ENCODE measurements around the gene CLPTM1L. TPM values are rescaled to one million over a fixed set of nuclear protein-coding genes. Genes with fewer than 3 reads are reported as not detected.
"Not testable (repeated sequence)": the region's sequence is repeated elsewhere in the genome, so short reads cannot be mapped to it uniquely, and the experiment has no call there.

The CLPTM1L gene
- total and polyA plus RNA-seq, 4 donors = 98.3 to 123 (median 104) TPM

DNA sequence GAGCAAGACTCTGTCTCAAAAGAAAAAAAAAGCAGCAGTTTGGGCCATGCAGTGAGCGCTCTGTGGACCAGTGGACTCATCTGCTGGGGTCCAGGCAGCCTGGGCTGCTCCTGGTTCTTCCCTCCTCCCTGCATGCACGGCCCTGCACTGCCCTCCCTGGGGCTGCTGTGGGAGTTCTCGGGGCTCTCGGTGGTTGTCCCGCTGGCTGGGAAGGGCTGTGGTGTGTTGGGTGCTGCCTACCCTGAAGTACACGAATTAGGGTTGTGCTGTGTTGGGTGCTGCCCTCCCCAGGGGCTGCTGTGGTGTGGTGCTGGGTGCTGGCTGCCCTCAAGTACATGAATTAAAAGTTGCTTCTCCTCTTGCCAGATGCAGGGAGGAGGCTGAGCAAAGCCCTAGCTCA is 18.3 kb upstream of the CLPTM1L start:
- no peak for DNase-seq (ENCODE audit: low read depth in 4 of 6, low spot score in 6 of 6)
- Histone ChIP-seq H3K27ac (ENCODE audit: low read depth, low read length) (no peak overlapping the region), H3K4me3 (ENCODE audit: low read depth, low read length) (no peak overlapping the region), H3K27me3 (ENCODE audit: control insufficient read depth, insufficient read depth, low read length) (peaks cover 19% of the 10 kb centered on the region), H3K9me3 (ENCODE audit: control insufficient read depth, insufficient read depth, low read length) (no peaks in the 10 kb centered on the region), H3K4me1 (ENCODE audit: control insufficient read depth, insufficient read depth, low read length) (peaks cover 1% of the 10 kb centered on the region), H3K36me3 (ENCODE audit: control insufficient read depth, insufficient read depth, low read length) (no peaks in the 10 kb centered on the region)
- WGBS (ENCODE audit: insufficient coverage) = 56% methylated on average over 5 of the region's 6 CpGs

- no peaks in the 10 kb centered on the region for H3K36me3 ChIP-seq (ENCODE audit: control insufficient read depth, insufficient read depth, low read length)
- H3K9me3 ChIP-seq (ENCODE audit: control insufficient read depth, insufficient read depth, low read length) = no peaks in the 10 kb centered on the region
- no peak overlapping the region for H3K4me3 ChIP-seq (ENCODE audit: low read depth, low read length)
- H3K27ac ChIP-seq (ENCODE audit: low read depth, low read length) = no peak overlapping the region
- DNase-seq (ENCODE audit: low read depth in 4 of 6, low spot score in 6 of 6) = no peak
- 90% methylated on average over 18 of the region's 29 CpGs for WGBS (ENCODE audit: insufficient coverage)
- peaks cover 4% of the 10 kb centered on the region for H3K4me1 ChIP-seq (ENCODE audit: control insufficient read depth, insufficient read depth, low read length)
- peaks cover 16% of the 10 kb centered on the region for H3K27me3 ChIP-seq (ENCODE audit: control insufficient read depth, insufficient read depth, low read length)
These were observed 17.5 kb upstream of the CLPTM1L start for GRCh38 chr5:1362242-1363015.

- DNase-seq (ENCODE audit: low read depth in 4 of 6, low spot score in 6 of 6) = no peak
- H3K27me3 ChIP-seq (ENCODE audit: control insufficient read depth, insufficient read depth, low read length) = peaks cover 12% of the 10 kb centered on the region
- peaks cover 9% of the 10 kb centered on the region for H3K4me1 ChIP-seq (ENCODE audit: control insufficient read depth, insufficient read depth, low read length)
- no peak overlapping the region for H3K4me3 ChIP-seq (ENCODE audit: low read depth, low read length)
- no peaks in the 10 kb centered on the region for H3K36me3 ChIP-seq (ENCODE audit: control insufficient read depth, insufficient read depth, low read length)
- whole genome bisulfite sequencing (ENCODE audit: insufficient coverage) = 87% methylated on average over 3 of the region's 4 CpGs
- no peaks in the 10 kb centered on the region for H3K9me3 ChIP-seq (ENCODE audit: control insufficient read depth, insufficient read depth, low read length)
- no peak overlapping the region for H3K27ac ChIP-seq (ENCODE audit: low read depth, low read length)
These were observed 16.0 kb upstream of the CLPTM1L start for GRCh38 chr5:1360861-1361260.

DNA sequence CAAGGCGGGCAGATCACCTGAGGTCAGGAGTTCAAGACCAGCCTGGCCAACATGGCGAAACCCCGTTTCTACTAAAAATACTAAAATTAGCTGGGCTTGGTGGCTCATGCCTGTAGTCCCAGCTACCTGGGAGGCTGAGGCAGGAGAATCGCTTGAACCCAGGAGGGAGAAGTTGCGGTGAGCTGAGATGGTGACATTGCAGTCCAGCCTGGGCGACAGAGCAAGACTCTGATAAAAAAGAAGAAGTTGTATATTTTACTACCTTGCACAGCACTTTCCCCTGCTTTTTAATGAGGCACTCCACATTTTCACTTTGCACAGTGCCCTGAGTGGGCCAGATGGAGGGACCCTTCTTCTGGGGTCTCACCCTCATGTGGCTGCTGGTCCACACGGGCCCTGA is 15.5 kb upstream of the CLPTM1L start:
- WGBS (ENCODE audit: insufficient coverage) = 31% methylated on average over 2 of the region's 7 CpGs
- Histone ChIP-seq H3K27me3 (ENCODE audit: control insufficient read depth, insufficient read depth, low read length) (peaks cover 12% of the 10 kb centered on the region), H3K4me1 (ENCODE audit: control insufficient read depth, insufficient read depth, low read length) (peaks cover 14% of the 10 kb centered on the region)
- not testable (repeated sequence) for H3K36me3 ChIP-seq (ENCODE audit: control insufficient read depth, insufficient read depth, low read length); H3K4me3 ChIP-seq (ENCODE audit: low read depth, low read length); H3K27ac ChIP-seq (ENCODE audit: low read depth, low read length); H3K9me3 ChIP-seq (ENCODE audit: control insufficient read depth, insufficient read depth, low read length); DNase-seq (ENCODE audit: low read depth in 4 of 6, low spot score in 6 of 6)

DNA sequence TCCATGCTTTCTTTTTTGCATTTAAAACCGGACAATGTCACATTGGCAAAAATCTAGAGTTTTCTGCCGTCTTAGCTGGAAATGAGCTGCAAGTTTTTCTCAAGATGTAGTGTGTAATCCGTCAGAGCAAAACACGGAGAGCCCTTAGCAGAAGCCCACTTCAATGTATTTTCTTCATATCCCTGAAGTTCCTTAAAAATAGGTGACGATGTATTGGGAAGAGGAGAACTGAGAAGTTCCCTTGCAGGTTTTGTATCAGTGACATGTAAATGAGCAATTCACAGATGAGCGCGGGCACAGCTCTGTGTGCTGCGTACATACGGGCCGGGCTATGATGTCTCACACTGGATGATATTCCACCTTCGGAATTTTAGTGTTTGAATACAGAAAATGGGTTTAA is 14.8 kb upstream of the CLPTM1L start:
- no peak overlapping the region for H3K4me3 ChIP-seq (ENCODE audit: low read depth, low read length)
- WGBS (ENCODE audit: insufficient coverage) = 89% methylated on average over 4 of the region's 11 CpGs
- no peak overlapping the region for H3K27ac ChIP-seq (ENCODE audit: low read depth, low read length)
- no peaks in the 10 kb centered on the region for H3K36me3 ChIP-seq (ENCODE audit: control insufficient read depth, insufficient read depth, low read length)
- peaks cover 14% of the 10 kb centered on the region for H3K4me1 ChIP-seq (ENCODE audit: control insufficient read depth, insufficient read depth, low read length)
- H3K9me3 ChIP-seq (ENCODE audit: control insufficient read depth, insufficient read depth, low read length) = no peaks in the 10 kb centered on the region
- peaks cover 12% of the 10 kb centered on the region for H3K27me3 ChIP-seq (ENCODE audit: control insufficient read depth, insufficient read depth, low read length)
- no peak for DNase-seq (ENCODE audit: low read depth in 4 of 6, low spot score in 6 of 6)

DNA sequence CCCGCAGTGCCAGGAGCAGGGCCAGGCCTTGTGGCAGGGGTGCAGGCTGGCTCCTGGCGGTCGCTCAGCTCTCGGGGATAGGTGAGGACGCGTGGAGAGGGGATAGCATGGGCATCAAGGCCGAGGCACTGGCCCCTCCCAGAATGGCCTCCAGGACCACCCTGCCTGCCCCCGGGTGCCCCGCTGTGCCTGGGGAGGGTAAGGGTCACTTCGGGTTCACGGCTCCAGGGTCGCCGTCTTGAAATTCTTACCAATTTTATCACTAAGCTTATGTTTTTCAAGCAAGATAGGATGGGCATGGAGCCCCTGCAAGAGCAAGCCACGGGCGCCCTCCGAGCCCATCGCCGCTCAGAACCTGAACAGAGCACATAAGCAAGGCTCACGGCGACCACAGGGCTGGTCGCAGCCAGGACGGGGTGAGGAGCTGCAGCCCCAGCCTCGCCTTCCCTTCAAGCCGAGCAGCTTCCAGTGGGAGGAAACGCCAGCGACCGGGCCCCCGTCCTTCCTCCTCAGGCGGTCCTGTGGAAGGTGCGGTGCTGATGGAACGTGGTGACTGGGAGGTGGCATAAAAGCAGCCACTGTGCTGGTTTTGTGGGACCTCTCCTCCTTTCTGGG is 14.2 kb upstream of the CLPTM1L start:
- Histone ChIP-seq H3K27ac (ENCODE audit: low read depth, low read length) (no peak overlapping the region), H3K9me3 (ENCODE audit: control insufficient read depth, insufficient read depth, low read length) (no peaks in the 10 kb centered on the region), H3K36me3 (ENCODE audit: control insufficient read depth, insufficient read depth, low read length) (no peaks in the 10 kb centered on the region), H3K4me3 (ENCODE audit: low read depth, low read length) (no peak overlapping the region), H3K27me3 (ENCODE audit: control insufficient read depth, insufficient read depth, low read length) (peaks cover 11% of the 10 kb centered on the region), H3K4me1 (ENCODE audit: control insufficient read depth, insufficient read depth, low read length) (peaks cover 14% of the 10 kb centered on the region)
- DNase-seq (ENCODE audit: low read depth in 4 of 6, low spot score in 6 of 6) = no peak
- WGBS (ENCODE audit: insufficient coverage) = 83% methylated on average over 28 of the region's 31 CpGs

DNA sequence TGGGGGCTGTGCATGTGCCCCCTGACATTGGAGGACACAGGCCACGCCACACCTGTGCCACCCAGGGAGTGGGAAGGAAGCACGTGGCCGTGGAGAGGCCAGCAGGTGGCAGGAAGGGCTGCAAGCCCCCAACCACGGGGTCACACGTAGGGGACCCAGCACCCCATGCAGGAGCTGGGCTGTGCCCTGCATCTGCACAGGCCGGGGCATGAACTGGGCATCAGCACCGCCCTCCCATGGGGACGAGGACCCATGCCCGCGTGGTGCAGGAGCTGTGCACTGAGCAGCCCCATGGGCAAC is 13.8 kb upstream of the CLPTM1L start:
- DNase-seq (ENCODE audit: low read depth in 4 of 6, low spot score in 6 of 6) = no peak
- 76% methylated on average over 10 of the region's 10 CpGs for WGBS (ENCODE audit: insufficient coverage)
- Histone ChIP-seq H3K4me1 (ENCODE audit: control insufficient read depth, insufficient read depth, low read length) (peaks cover 14% of the 10 kb centered on the region), H3K27ac (ENCODE audit: low read depth, low read length) (no peak overlapping the region), H3K9me3 (ENCODE audit: control insufficient read depth, insufficient read depth, low read length) (no peaks in the 10 kb centered on the region), H3K36me3 (ENCODE audit: control insufficient read depth, insufficient read depth, low read length) (no peaks in the 10 kb centered on the region), H3K4me3 (ENCODE audit: low read depth, low read length) (no peak overlapping the region), H3K27me3 (ENCODE audit: control insufficient read depth, insufficient read depth, low read length) (peaks cover 6% of the 10 kb centered on the region)

- no peaks in the 10 kb centered on the region for H3K9me3 ChIP-seq (ENCODE audit: control insufficient read depth, insufficient read depth, low read length)
- H3K4me3 ChIP-seq (ENCODE audit: low read depth, low read length) = no peak overlapping the region
- H3K4me1 ChIP-seq (ENCODE audit: control insufficient read depth, insufficient read depth, low read length) = peaks cover 14% of the 10 kb centered on the region
- no peak for DNase-seq (ENCODE audit: low read depth in 4 of 6, low spot score in 6 of 6)
- no peak overlapping the region for H3K27ac ChIP-seq (ENCODE audit: low read depth, low read length)
- H3K27me3 ChIP-seq (ENCODE audit: control insufficient read depth, insufficient read depth, low read length) = peaks cover 3% of the 10 kb centered on the region
- no peaks in the 10 kb centered on the region for H3K36me3 ChIP-seq (ENCODE audit: control insufficient read depth, insufficient read depth, low read length)
- 86% methylated on average over 25 of the region's 25 CpGs for WGBS (ENCODE audit: insufficient coverage)
These were observed 13.2 kb upstream of the CLPTM1L start for GRCh38 chr5:1357946-1358725.

GRCh38 chr5:1356873-1357787 is 12.2 kb upstream of the CLPTM1L start:
- H3K27ac ChIP-seq (ENCODE audit: low read depth, low read length) = no peak overlapping the region
- no peaks in the 10 kb centered on the region for H3K9me3 ChIP-seq (ENCODE audit: control insufficient read depth, insufficient read depth, low read length)
- DNase-seq (ENCODE audit: low read depth in 4 of 6, low spot score in 6 of 6) = no peak
- H3K27me3 ChIP-seq (ENCODE audit: control insufficient read depth, insufficient read depth, low read length) = no peaks in the 10 kb centered on the region
- H3K36me3 ChIP-seq (ENCODE audit: control insufficient read depth, insufficient read depth, low read length) = no peaks in the 10 kb centered on the region
- no peak overlapping the region for H3K4me3 ChIP-seq (ENCODE audit: low read depth, low read length)
- WGBS (ENCODE audit: insufficient coverage) = 74% methylated on average over 24 of the region's 28 CpGs
- H3K4me1 ChIP-seq (ENCODE audit: control insufficient read depth, insufficient read depth, low read length) = peaks cover 14% of the 10 kb centered on the region

Measured in spinal cord (tissue), 10 donors.